Smooth muscle cell (in vitro differentiated cells): Measurements from ENCODE around the gene COL23A1. TPM values are rescaled to one million over a fixed set of nuclear protein-coding genes. Genes with fewer than 3 reads are reported as not detected.

ENCODE experiments used
- DNase-seq: peaks from one replicate; lab custom pipeline; 2025; ENCODE audit not compliant: unreplicated experiment; lab: John Stamatoyannopoulos, UW
- H2AFZ ChIP-seq: fragments of 200-600 bp; sonication (generic); 2 replicates; pipeline ENCODE4 v1.6.0; 2016; ENCODE audit warnings: antibody characterized with exemption, low read depth, mild to moderate bottlenecking
- H3F3A ChIP-seq: fragments of 200-600 bp; sonication (generic); 2 replicates; pipeline ENCODE4 v1.6.0; 2017; ENCODE audit warnings: antibody characterized with exemption, low read depth
- H3K27ac ChIP-seq: fragments of 200-600 bp; sonication (generic); 2 replicates; pipeline ENCODE4 v1.5.1; 2016; ENCODE audit warnings: low read depth, mild to moderate bottlenecking
- H3K27me3 ChIP-seq: fragments of 200-600 bp; sonication (generic); 2 replicates; pipeline ENCODE4 v1.6.1; 2016; ENCODE audit warnings: low read depth, mild to moderate bottlenecking
- H3K36me3 ChIP-seq: fragments of 200-600 bp; sonication (generic); 2 replicates; pipeline ENCODE4 v1.5.1; 2016; ENCODE audit warnings: low read depth
- H3K4me1 ChIP-seq: fragments of 200-600 bp; sonication (generic); 2 replicates; pipeline ENCODE4 v1.5.1; 2016; ENCODE audit warnings: low read depth
- H3K4me2 ChIP-seq: fragments of 200-600 bp; sonication (generic); 2 replicates; pipeline ENCODE4 v1.6.0; 2016; ENCODE audit warnings: mild to moderate bottlenecking
- H3K4me3 ChIP-seq: fragments of 200-600 bp; sonication (generic); 2 replicates; pipeline ENCODE4 v1.5.1; 2016; ENCODE audit warnings: mild to moderate bottlenecking
- H3K79me2 ChIP-seq: fragments of 200-600 bp; sonication (generic); 2 replicates; pipeline ENCODE4 v1.6.0; 2016; ENCODE audit warnings: low read depth, mild to moderate bottlenecking
- H3K9ac ChIP-seq: fragments of 200-600 bp; sonication (generic); 2 replicates; pipeline ENCODE4 v1.6.0; 2016; ENCODE audit warnings: low read depth
- H3K9me3 ChIP-seq: fragments of 200-600 bp; sonication (generic); replicated peaks from 2 replicates; pipeline ENCODE4 v1.5.1; 2016; ENCODE audit warnings: low read depth
- H4K20me1 ChIP-seq: fragments of 200-600 bp; sonication (generic); 2 replicates; pipeline ENCODE4 v1.6.0; 2016; ENCODE audit warnings: low read depth
- WGBS: methylation state at CpG from one replicate; pipeline ENCODE4 v1.1.7; 2016; ENCODE audit warnings: low lambda C conversion rate; 5-methylcytosine and 5-hydroxymethylcytosine counted together
- polyA plus RNA-seq: library from polyadenylated mRNA; unstranded; fragments of >200 nt; fragmentation: Nextera tagmentation; extraction: Ambion mirVana; gene quantifications from 2 replicates; pipeline ENCODE4 v1.2.1, GENCODE V29; 2016
- total RNA-seq: library from RNA; depleted of rRNA; stranded (reverse); fragments of >200 nt; gene quantifications from 2 replicates; pipeline ENCODE4 v1.2.3, GENCODE V29; 2014
- TF ChIP-seq, protein P1 (sequence below): fragments of 200-600 bp; sonication (generic); IDR thresholded peaks from 2 replicates; pipeline ENCODE4 v1.5.1; 2017; ENCODE audit warnings: borderline replicate concordance, mild to moderate bottlenecking, antibody characterized with exemption; ENCODE audit not compliant: insufficient read depth, poor library complexity, severe bottlenecking

The COL23A1 gene
- total and polyA plus RNA-seq, 2 experiments from 2014 or later = 5.3 to 27.4 TPM

DNA sequence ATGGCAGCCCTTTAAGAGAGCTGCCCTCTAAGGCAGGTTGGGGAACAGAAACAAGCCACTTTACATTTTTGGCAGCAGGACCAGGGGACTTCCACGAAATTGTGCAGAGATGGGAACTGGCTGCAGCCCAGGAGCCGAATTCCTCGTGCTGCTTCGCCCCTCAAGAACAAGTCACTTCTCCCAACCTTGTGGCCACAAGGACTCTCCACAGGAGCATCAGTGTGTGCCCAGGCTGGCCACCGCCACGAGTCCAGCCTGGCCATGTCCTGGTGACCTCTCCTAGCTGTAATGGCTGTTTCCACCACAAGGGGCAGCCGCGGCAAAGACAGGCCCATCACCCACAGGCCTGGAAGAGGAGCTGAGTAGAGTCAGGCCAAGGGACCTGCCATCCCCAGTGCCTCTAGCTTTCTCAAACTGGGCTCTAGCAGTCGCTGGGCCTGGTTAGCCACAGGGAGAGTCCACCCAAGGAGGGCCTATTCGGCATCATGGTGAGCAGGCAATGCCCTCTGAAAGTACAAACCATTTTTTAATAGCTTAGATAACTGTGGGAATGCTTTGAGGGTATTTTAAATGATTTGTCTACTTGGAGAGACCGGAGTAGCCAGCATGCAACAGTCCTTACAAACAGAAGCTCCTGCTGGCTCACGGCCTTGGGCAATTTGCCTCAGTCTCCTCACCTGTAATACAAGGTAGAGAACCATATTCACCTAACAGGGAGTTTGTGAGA lies 129.0 kb downstream of the COL23A1 start:
- H3K36me3 ChIP-seq = no peaks in the 10 kb centered on the region
- TF ChIP-seq, protein P1, sequence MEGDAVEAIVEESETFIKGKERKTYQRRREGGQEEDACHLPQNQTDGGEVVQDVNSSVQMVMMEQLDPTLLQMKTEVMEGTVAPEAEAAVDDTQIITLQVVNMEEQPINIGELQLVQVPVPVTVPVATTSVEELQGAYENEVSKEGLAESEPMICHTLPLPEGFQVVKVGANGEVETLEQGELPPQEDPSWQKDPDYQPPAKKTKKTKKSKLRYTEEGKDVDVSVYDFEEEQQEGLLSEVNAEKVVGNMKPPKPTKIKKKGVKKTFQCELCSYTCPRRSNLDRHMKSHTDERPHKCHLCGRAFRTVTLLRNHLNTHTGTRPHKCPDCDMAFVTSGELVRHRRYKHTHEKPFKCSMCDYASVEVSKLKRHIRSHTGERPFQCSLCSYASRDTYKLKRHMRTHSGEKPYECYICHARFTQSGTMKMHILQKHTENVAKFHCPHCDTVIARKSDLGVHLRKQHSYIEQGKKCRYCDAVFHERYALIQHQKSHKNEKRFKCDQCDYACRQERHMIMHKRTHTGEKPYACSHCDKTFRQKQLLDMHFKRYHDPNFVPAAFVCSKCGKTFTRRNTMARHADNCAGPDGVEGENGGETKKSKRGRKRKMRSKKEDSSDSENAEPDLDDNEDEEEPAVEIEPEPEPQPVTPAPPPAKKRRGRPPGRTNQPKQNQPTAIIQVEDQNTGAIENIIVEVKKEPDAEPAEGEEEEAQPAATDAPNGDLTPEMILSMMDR = peak; percentile 76
- 47% methylated on average over 12 of the region's 12 CpGs for WGBS
- H3K79me2 ChIP-seq = no peaks in the 10 kb centered on the region
- H3K9me3 ChIP-seq = no peaks in the 10 kb centered on the region
- no peak overlapping the region for H3K27ac ChIP-seq
- H3K9ac ChIP-seq = no peak overlapping the region
- H3F3A ChIP-seq = no peaks in the 10 kb centered on the region
- H3K27me3 ChIP-seq = no peaks in the 10 kb centered on the region
- H2AFZ ChIP-seq = no peak overlapping the region
- H4K20me1 ChIP-seq = no peaks in the 10 kb centered on the region
- no peak overlapping the region for H3K4me2 ChIP-seq
- peak; percentile 33 for DNase-seq
- no peak overlapping the region for H3K4me3 ChIP-seq
- H3K4me1 ChIP-seq = no peaks in the 10 kb centered on the region

DNA sequence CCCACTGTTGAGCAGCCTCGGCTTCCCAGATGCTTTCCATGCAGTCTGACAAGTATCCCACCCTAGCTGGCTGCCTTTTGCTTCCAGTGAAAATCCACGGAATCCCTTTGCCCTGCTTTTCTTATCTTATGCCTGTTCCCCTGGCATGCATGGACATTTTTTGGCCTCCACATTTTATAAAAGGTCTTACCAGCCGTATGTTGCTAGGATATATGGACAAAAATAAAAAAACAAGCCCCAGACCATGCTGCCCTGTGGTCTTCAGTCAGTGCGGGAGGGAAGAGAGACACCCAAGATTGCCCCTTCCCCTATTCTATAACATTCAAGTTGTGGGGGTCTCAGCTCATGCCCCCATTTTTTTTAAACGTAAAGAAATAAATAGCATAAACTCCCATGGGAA lies 129.6 kb downstream of the COL23A1 start:
- no peaks in the 10 kb centered on the region for H3K79me2 ChIP-seq
- DNase-seq = no peak
- no peak overlapping the region for H3K4me3 ChIP-seq
- no peaks in the 10 kb centered on the region for H3F3A ChIP-seq
- no peak overlapping the region for H2AFZ ChIP-seq
- H3K27ac ChIP-seq = no peak overlapping the region
- no peaks in the 10 kb centered on the region for H3K4me1 ChIP-seq
- no peak overlapping the region for H3K9ac ChIP-seq
- H3K36me3 ChIP-seq = no peaks in the 10 kb centered on the region
- TF ChIP-seq, protein P1 = no peak
- no peaks in the 10 kb centered on the region for H4K20me1 ChIP-seq
- H3K4me2 ChIP-seq = no peak overlapping the region
- no peaks in the 10 kb centered on the region for H3K27me3 ChIP-seq
- no peaks in the 10 kb centered on the region for H3K9me3 ChIP-seq
- WGBS = 64% methylated on average over 5 of the region's 5 CpGs

DNA sequence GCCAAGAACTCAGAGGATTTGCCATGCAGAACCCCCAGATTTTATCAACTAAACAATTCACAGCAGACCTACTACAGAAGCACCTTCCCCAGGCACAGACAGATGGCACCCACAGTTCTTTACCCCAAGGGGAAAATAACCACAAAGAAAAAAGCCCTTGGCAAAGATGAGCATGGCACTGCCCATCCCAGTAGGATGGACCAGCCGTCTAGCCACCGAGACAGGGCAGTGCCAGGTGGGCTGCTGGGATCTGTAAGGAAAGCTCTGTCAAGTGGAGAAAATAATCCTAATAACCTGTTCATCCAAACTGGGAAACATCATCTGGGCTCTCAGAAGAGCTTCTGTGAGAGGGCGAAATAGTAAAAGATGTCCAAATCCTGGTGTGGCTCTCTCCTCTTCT lies 130.0 kb downstream of the COL23A1 start:
- 97% methylated on average over 3 of the region's 3 CpGs for whole genome bisulfite sequencing
- H3K9ac ChIP-seq = no peak overlapping the region
- no peaks in the 10 kb centered on the region for H3K36me3 ChIP-seq
- no peak overlapping the region for H2AFZ ChIP-seq
- H3K9me3 ChIP-seq = no peaks in the 10 kb centered on the region
- H3K79me2 ChIP-seq = no peaks in the 10 kb centered on the region
- no peak for DNase-seq
- H3K4me1 ChIP-seq = no peaks in the 10 kb centered on the region
- no peaks in the 10 kb centered on the region for H3F3A ChIP-seq
- no peaks in the 10 kb centered on the region for H3K27me3 ChIP-seq
- no peaks in the 10 kb centered on the region for H4K20me1 ChIP-seq
- no peak overlapping the region for H3K27ac ChIP-seq
- TF ChIP-seq, protein P1 = no peak
- no peak overlapping the region for H3K4me3 ChIP-seq
- H3K4me2 ChIP-seq = no peak overlapping the region

DNA sequence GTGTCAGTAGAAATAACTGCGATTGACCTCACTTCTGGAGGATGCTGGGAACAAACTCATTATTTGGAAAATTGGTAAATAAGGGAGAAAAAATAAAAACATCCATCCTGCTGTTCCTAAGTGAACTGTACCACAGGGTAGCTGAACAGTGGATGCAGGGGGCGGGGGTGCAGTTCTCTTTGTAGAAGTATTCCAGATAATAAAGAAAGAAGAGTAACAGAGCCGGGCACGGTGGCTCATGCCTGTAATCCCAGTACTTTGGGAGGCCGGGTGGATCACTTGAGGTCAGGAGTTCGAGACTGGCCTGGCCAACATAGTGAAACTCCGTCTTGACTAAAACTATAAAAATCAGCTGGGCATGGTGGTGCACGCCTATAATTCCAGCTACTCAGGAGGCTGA lies 132.1 kb downstream of the COL23A1 start:
- no peak for DNase-seq

More for the DNA sequence above, 132.1 kb downstream of the COL23A1 start:
- no peak overlapping the region for H3K4me3 ChIP-seq
- H2AFZ ChIP-seq = no peak overlapping the region
- H3K27me3 ChIP-seq = no peaks in the 10 kb centered on the region
- WGBS = 83% methylated on average over 8 of the region's 8 CpGs
- no peak overlapping the region for H3K27ac ChIP-seq
- no peaks in the 10 kb centered on the region for H3F3A ChIP-seq
- H3K4me1 ChIP-seq = no peaks in the 10 kb centered on the region
- H3K79me2 ChIP-seq = no peaks in the 10 kb centered on the region
- H3K4me2 ChIP-seq = no peak overlapping the region
- H3K9ac ChIP-seq = no peak overlapping the region
- H3K36me3 ChIP-seq = no peaks in the 10 kb centered on the region
- TF ChIP-seq, protein P1 = no peak
- no peaks in the 10 kb centered on the region for H3K9me3 ChIP-seq
- no peaks in the 10 kb centered on the region for H4K20me1 ChIP-seq
